GM21717 (cell line): Measurements from ENCODE around the gene ZNF319.

Experiments
- ATAC-seq: cut with Tn5 transposase; IDR thresholded peaks from one replicate; pipeline ENCODE4 v1.9.1; 2021; ENCODE audit warnings: mild to moderate bottlenecking, moderate library complexity; ENCODE audit not compliant: unreplicated experiment

Gene ZNF319

GRCh38 chr16:58037365-58038057 is 37.0 kb upstream of the ZNF319 start:
- no peak for ATAC-seq

- no peak for ATAC-seq
Measured at GRCh38 chr16:58036943-58037342, 36.5 kb upstream of the ZNF319 start.

- no peak for ATAC-seq
Measured at GRCh38 chr16:58035356-58036170, 35.1 kb upstream of the ZNF319 start.

GRCh38 chr16:58034774-58035173 is 34.3 kb upstream of the ZNF319 start:
- no peak for ATAC-seq

- ATAC-seq: no peak
Measured at GRCh38 chr16:58034128-58034685, 33.7 kb upstream of the ZNF319 start.

GRCh38 chr16:58032710-58033293 is 32.3 kb upstream of the ZNF319 start:
- no peak for ATAC-seq

- no peak for ATAC-seq
Measured at GRCh38 chr16:58031016-58031800, 30.7 kb upstream of the ZNF319 start.

GRCh38 chr16:58030136-58030840 is 29.8 kb upstream of the ZNF319 start:
- no peak for ATAC-seq

- ATAC-seq: no peak
Measured at GRCh38 chr16:58029410-58029809, 28.9 kb upstream of the ZNF319 start.

GRCh38 chr16:58028541-58029070 is 28.1 kb upstream of the ZNF319 start:
- ATAC-seq: no peak

GRCh38 chr16:58027916-58028455 is 27.5 kb upstream of the ZNF319 start:
- ATAC-seq: no peak

- ATAC-seq: no peak
Measured at GRCh38 chr16:58027161-58027915, 26.9 kb upstream of the ZNF319 start.

GRCh38 chr16:58026705-58027160 is 26.3 kb upstream of the ZNF319 start:
- no peak for ATAC-seq

- no peak for ATAC-seq
Measured at GRCh38 chr16:58026139-58026704, 25.8 kb upstream of the ZNF319 start.

- peak; percentile 53 for ATAC-seq
Measured at GRCh38 chr16:58025351-58026138, 25.1 kb upstream of the ZNF319 start, which contains the start of gene MMP15. Gene MMP15 (plus strand): TSS chr16:58025754. CDS start chr16:58026351, 597 bp downstream.

- ATAC-seq: no peak
Measured at GRCh38 chr16:58024486-58025350, 24.2 kb upstream of the ZNF319 start.
